ENCODE measurements around the gene PYCARD.
A peak's percentile ranks its signal among the peaks of the same experiment; 100 is the strongest.
"Not testable (repeated sequence)": the region's sequence is repeated elsewhere in the genome, so short reads cannot be mapped to it uniquely, and the experiment has no call there.

PYCARD gene

GRCh38 chr16:31216422-31217135 lies 14.0 kb upstream of the PYCARD start, which contains the start of gene PYDC1:
Gene PYDC1, minus strand, starts transcription at chr16:31217135. Its CDS starts 107 bp downstream, at chr16:31217028.
- in situ Hi-C loops (cut with MboI; ENCODE audit: low pct_unique_long_range_greater_than_20kb, low sequenced_read_pairs): no loop called here
- DNase-seq: no peak

GRCh38 chr16:31215287-31216162 lies 13.0 kb upstream of the PYCARD start:
- in situ Hi-C loops (cut with MboI; ENCODE audit: low pct_unique_long_range_greater_than_20kb, low sequenced_read_pairs): no loop called here
- DNase-seq: no peak

GRCh38 chr16:31214708-31215286 lies 12.2 kb upstream of the PYCARD start:
- in situ Hi-C loops (cut with MboI; ENCODE audit: low pct_unique_long_range_greater_than_20kb, low sequenced_read_pairs): no loop called here
- DNase-seq: no peak

- DNase-seq: no peak
Observed at GRCh38 chr16:31213877-31214707, 11.5 kb upstream of the PYCARD start, which contains the start of gene TRIM72. Gene TRIM72, plus strand, starts transcription at chr16:31214119. Its CDS starts 620 bp downstream, at chr16:31214739.

GRCh38 chr16:31213342-31213741 lies 10.8 kb upstream of the PYCARD start:
- no peak for DNase-seq
- in situ Hi-C loops (cut with MboI; ENCODE audit: low pct_unique_long_range_greater_than_20kb, low sequenced_read_pairs): no loop called here

More at GRCh38 chr16:31213877-31214707, 11.5 kb upstream of the PYCARD start, which contains the start of gene TRIM72:
- in situ Hi-C loops (cut with MboI; ENCODE audit: low pct_unique_long_range_greater_than_20kb, low sequenced_read_pairs): no loop called here

GRCh38 chr16:31206776-31207175 lies 4.2 kb upstream of the PYCARD start:
- DNase-seq: no peak
- in situ Hi-C loops (cut with MboI; ENCODE audit: low pct_unique_long_range_greater_than_20kb, low sequenced_read_pairs): no loop called here

GRCh38 chr16:31204871-31205666 lies 2.5 kb upstream of the PYCARD start:
- in situ Hi-C loops (cut with MboI; ENCODE audit: low pct_unique_long_range_greater_than_20kb, low sequenced_read_pairs): no loop called here
- DNase-seq: no peak

GRCh38 chr16:31201582-31202413 lies 762 bp downstream of the PYCARD start:
- DNase-seq: peak; percentile 73
- in situ Hi-C loops (cut with MboI; ENCODE audit: low pct_unique_long_range_greater_than_20kb, low sequenced_read_pairs): no loop called here

- DNase-seq: peak; percentile 74
- in situ Hi-C loops (cut with MboI; ENCODE audit: low pct_unique_long_range_greater_than_20kb, low sequenced_read_pairs): no loop called here
Observed at GRCh38 chr16:31200821-31201568, 1.6 kb downstream of the PYCARD start.

- in situ Hi-C loops (cut with MboI; ENCODE audit: low pct_unique_long_range_greater_than_20kb, low sequenced_read_pairs); DNase-seq: not testable (repeated sequence)
Observed at GRCh38 chr16:31200111-31200510, 2.4 kb downstream of the PYCARD start.

- in situ Hi-C loops (cut with MboI; ENCODE audit: low pct_unique_long_range_greater_than_20kb, low sequenced_read_pairs): no loop called here
- no peak for DNase-seq
Observed at GRCh38 chr16:31199430-31200041, 3.0 kb downstream of the PYCARD start.

GRCh38 chr16:31198207-31198882 lies 4.2 kb downstream of the PYCARD start:
- peak; percentile 43 for DNase-seq
- in situ Hi-C loops (cut with MboI; ENCODE audit: low pct_unique_long_range_greater_than_20kb, low sequenced_read_pairs): no loop called here

GRCh38 chr16:31196324-31197088 lies 6.1 kb downstream of the PYCARD start:
- no peak for DNase-seq
- in situ Hi-C loops (cut with MboI; ENCODE audit: low pct_unique_long_range_greater_than_20kb, low sequenced_read_pairs): no loop called here

- in situ Hi-C loops (cut with MboI; ENCODE audit: low pct_unique_long_range_greater_than_20kb, low sequenced_read_pairs); DNase-seq: not testable (repeated sequence)
Observed at GRCh38 chr16:31195861-31196260, 6.7 kb downstream of the PYCARD start.

GRCh38 chr16:31194898-31195297 lies 7.7 kb downstream of the PYCARD start:
- no peak for DNase-seq
- in situ Hi-C loops (cut with MboI; ENCODE audit: low pct_unique_long_range_greater_than_20kb, low sequenced_read_pairs): no loop called here
